Measurements from ENCODE around the gene PDC.
A peak's percentile ranks its signal among the peaks of the same experiment; 100 is the strongest.

PDC gene

DNA sequence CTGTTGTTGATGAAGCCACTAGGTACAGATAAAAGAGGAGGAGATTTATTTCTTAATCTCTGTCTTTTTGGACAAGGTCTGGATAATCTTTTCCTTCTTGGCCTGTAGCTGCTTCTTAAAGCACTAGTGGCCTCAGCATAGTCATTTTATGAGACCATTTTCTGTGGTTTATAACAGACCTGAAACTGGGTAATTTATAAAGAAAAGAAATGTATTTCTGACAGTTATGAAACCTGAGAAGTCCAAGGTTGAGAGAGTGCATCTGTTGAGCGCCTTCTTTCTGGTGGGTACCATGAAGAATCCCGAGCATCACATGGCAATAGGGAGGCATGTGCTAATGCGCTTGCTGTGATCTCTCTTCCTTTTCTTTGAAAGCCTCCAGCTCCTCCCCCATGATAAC is 36.7 kb upstream of the PDC start:
- DNase-seq (ENCODE audit: low read depth): no peak
- no peak overlapping the region for H3K4me3 ChIP-seq (replicated peaks; ENCODE audit: low read depth, low read length)
- TF ChIP-seq, protein P1, sequence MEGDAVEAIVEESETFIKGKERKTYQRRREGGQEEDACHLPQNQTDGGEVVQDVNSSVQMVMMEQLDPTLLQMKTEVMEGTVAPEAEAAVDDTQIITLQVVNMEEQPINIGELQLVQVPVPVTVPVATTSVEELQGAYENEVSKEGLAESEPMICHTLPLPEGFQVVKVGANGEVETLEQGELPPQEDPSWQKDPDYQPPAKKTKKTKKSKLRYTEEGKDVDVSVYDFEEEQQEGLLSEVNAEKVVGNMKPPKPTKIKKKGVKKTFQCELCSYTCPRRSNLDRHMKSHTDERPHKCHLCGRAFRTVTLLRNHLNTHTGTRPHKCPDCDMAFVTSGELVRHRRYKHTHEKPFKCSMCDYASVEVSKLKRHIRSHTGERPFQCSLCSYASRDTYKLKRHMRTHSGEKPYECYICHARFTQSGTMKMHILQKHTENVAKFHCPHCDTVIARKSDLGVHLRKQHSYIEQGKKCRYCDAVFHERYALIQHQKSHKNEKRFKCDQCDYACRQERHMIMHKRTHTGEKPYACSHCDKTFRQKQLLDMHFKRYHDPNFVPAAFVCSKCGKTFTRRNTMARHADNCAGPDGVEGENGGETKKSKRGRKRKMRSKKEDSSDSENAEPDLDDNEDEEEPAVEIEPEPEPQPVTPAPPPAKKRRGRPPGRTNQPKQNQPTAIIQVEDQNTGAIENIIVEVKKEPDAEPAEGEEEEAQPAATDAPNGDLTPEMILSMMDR (IDR thresholded peaks at IDR 0.05; ENCODE audit: low read length, missing control alignments): no peak

DNA sequence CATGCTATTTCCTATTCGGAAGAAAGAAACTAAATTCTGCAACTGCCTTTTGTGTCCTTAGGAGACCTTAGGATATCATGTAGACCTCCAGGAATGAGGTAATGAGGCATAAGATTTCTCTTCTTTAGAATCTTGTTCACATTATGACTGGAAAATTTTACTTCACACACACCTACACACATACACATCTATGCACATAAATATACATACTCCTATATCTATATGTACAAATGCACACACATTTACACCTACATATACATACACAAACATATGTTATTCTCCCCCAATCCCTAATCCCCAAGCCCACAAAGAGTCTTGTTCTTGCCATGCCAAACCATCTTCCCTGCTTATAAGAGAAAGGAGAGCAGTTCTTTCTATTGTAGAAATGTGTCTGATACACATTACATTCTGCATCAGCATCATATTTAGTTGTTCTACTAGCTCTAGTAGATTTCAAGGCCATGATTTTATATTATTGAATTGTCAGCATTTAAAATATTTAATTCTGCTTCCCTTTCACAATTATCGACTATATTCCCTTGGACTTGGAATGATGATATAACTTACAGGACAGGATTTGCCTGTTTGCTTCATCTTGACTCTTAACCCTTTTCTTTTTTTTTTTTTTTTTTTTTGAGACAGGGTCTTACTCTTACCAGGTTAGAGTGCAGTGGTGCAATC is 35.4 kb upstream of the PDC start:
- TF ChIP-seq, protein P1 (IDR thresholded peaks at IDR 0.05; ENCODE audit: low read length, missing control alignments): no peak
- no peak overlapping the region for H3K4me3 ChIP-seq (replicated peaks; ENCODE audit: low read depth, low read length)
- DNase-seq (ENCODE audit: low read depth): no peak

- no peak for DNase-seq (ENCODE audit: low read depth)
- no peak overlapping the region for H3K4me3 ChIP-seq (replicated peaks; ENCODE audit: low read depth, low read length)
- TF ChIP-seq, protein P1 (IDR thresholded peaks at IDR 0.05; ENCODE audit: low read length, missing control alignments): no peak
Measured at GRCh38 chr1:186494832-186495271, 33.9 kb upstream of the PDC start.

DNA sequence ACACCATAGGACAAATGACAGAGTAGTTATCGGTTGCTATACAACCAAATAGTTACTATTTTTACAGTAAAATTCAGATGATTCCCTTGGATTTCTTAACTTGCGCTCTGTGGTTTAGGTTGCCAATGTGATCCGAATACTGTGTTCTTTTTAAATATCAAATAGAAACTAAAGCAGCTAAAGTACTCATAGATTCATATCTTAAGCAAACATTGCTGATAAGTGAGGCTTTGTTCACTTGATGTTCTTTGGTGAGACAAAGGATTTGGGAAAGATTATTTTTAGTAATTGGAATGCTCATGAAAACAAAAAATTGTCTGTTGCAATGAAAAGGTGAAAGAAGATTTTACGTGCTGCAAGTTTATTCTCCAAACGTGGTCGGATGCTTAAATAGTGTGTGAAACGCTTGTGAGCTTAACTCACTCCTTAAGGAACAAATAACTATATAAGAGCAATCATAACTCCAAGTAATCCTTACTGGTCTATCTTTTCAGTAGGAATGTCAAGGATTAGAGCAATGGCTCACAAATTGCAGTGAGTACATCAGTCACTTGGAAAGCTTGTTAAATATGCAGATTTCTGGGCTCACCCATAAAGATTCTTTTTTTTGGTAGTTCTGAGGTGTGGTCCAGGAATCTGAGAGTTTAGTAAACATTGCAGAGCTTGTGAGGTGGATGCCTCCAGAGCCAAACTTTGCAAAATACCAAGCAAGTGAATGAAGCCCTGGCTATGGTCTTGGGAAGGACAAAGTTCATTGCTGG is 31.8 kb upstream of the PDC start:
- DNase-seq (ENCODE audit: low read depth): peak; percentile 44
- no peak overlapping the region for H3K4me3 ChIP-seq (replicated peaks; ENCODE audit: low read depth, low read length)
- TF ChIP-seq, protein P1 (IDR thresholded peaks at IDR 0.05; ENCODE audit: low read length, missing control alignments): no peak

GRCh38 chr1:186491336-186491735 is 30.4 kb upstream of the PDC start:
- TF ChIP-seq, protein P1 (IDR thresholded peaks at IDR 0.05; ENCODE audit: low read length, missing control alignments): no peak
- DNase-seq (ENCODE audit: low read depth): no peak
- no peak overlapping the region for H3K4me3 ChIP-seq (replicated peaks; ENCODE audit: low read depth, low read length)

DNA sequence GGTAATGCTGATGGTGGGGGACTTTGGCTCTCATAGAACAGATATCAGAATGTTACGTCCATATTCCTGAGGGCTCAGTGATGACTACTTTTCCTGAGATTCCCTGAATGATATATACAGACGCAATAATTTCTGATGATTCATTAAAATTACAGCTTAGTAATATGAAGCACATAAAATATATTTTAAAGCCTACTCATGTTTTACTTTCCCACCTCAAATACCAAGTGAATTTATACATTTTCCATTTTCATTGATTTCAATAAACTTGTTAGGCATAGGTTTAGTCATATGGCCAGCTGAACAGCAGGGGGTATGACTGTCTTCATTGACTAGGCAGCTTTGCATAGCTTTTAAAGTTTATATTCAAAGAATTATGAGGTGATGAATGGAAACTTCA is 26.2 kb upstream of the PDC start:
- no peak overlapping the region for H3K4me3 ChIP-seq (replicated peaks; ENCODE audit: low read depth, low read length)
- TF ChIP-seq, protein P1 (IDR thresholded peaks at IDR 0.05; ENCODE audit: low read length, missing control alignments): no peak
- no peak for DNase-seq (ENCODE audit: low read depth)

Measured in fibroblast of pulmonary artery (primary cell).